Lung (tissue), 16 donors: ENCODE measurements around the gene CGN. TPM values are rescaled to one million over a fixed set of nuclear protein-coding genes. Genes with fewer than 3 reads are reported as not detected.
A peak's percentile ranks its signal among the peaks of the same experiment; 100 is the strongest.

Experiments used
- ATAC-seq: fragments of 200-7000 bp; cut with Tn5 transposase; one replicate; pipeline ENCODE4 v1.9.1; 2020; ENCODE audit warnings: moderate number of reproducible peaks; ENCODE audit not compliant: insufficient read depth, low FRiP score
- DNase-seq, 3 donors: peaks; one replicate each; pipeline ENCODE4 v3.0.0-alpha.2; 2013 to 2017
- H3K27ac ChIP-seq, 2 donors: one replicate each; pipeline ENCODE4 v1.5.1; 2013; ENCODE audit warnings: mild to moderate bottlenecking in 2 of 2, moderate library complexity in 2 of 2, control low read depth in 1 of 2, inconsistent platforms in 1 of 2, low read depth in 1 of 2, low read length in 1 of 2
- H3K27me3 ChIP-seq, 3 donors: one replicate each; pipeline ENCODE4 v1.5.1; 2013; ENCODE audit warnings: low read length in 2 of 3; ENCODE audit not compliant: control insufficient read depth in 3 of 3, insufficient read depth in 3 of 3
- H3K36me3 ChIP-seq, 4 donors: one replicate each; pipeline ENCODE4 v1.5.1; 2013; ENCODE audit warnings: low read length in 4 of 4, mild to moderate bottlenecking in 1 of 4, moderate library complexity in 1 of 4; ENCODE audit not compliant: control insufficient read depth in 4 of 4, insufficient read depth in 4 of 4
- H3K4me1 ChIP-seq, 5 donors: one replicate each; pipeline ENCODE4 v1.5.1; 2013; ENCODE audit warnings: low read length in 5 of 5, mild to moderate bottlenecking in 2 of 5, moderate library complexity in 1 of 5; ENCODE audit not compliant: control insufficient read depth in 5 of 5, insufficient read depth in 5 of 5
- H3K4me3 ChIP-seq: one replicate; pipeline ENCODE4 v1.5.1; 2013; ENCODE audit warnings: mild to moderate bottlenecking, control low read depth, moderate library complexity
- H3K9ac ChIP-seq, 2 donors: one replicate each; pipeline ENCODE4 v1.5.1; 2013; ENCODE audit warnings: low read length in 2 of 2, control low read depth in 1 of 2; ENCODE audit not compliant: insufficient read depth in 1 of 2
- H3K9me3 ChIP-seq, 4 donors: one replicate each; pipeline ENCODE4 v1.5.1; 2013; ENCODE audit warnings: low read length in 3 of 4, mild to moderate bottlenecking in 1 of 4, moderate library complexity in 1 of 4; ENCODE audit not compliant: control insufficient read depth in 4 of 4, insufficient read depth in 3 of 4
- CTCF ChIP-seq: IDR thresholded peaks from 2 replicates; pipeline ENCODE4 v1.5.1; 2012; ENCODE audit warnings: mild to moderate bottlenecking; ENCODE audit errors: control extremely low read depth, extremely low read depth
- WGBS, 2 donors: extraction: QIAGEN DNeasy Blood & Tissue Kit; methylation state at CpG; one replicate each; pipeline ENCODE4 v1.1.7; 2013; 5-methylcytosine and 5-hydroxymethylcytosine counted together
- long read RNA-seq, 5 donors: transcript quantifications; one replicate each; lab custom pipeline, GENCODE V29; 2026
- polyA plus RNA-seq, 2 donors: library from polyadenylated mRNA; stranded (reverse); fragments of 200-250 nt; gene quantifications; one replicate each; pipeline ENCODE4 v1.2.1, GENCODE V29; 2013
- total RNA-seq, 2 donors: library from RNA; depleted of rRNA in 1 of 2; stranded (reverse); fragments of >200 nt in 1 of 2; gene quantifications; one replicate each; pipeline ENCODE4 v1.2.1, GENCODE V29; 2014 to 2021
- donor health status: control.
- donor health status: control.
- donor health status: Bipolar disorder and iron deficiency.
- donor health status: healthy.
- donor health status: DM: yes; HTN: yes; CAD: no.

CGN gene
- total RNA-seq (10 to 100 TPM; 38.9 to 74.9 TPM), polyA plus RNA-seq (10 to 100 TPM; 23.4 to 34.7 TPM)
- long read RNA-seq, donor 1, full-length matches to known transcripts, result 3 of 3 reads
- long read RNA-seq, donor 1, partial matches to known transcripts, result 0 of 3 reads
- long read RNA-seq, donor 1, other reads (novel, unspliced or antisense), result 0 of 3 reads
- long read RNA-seq, donor 2, partial matches to known transcripts, result 5 of 5 reads
- long read RNA-seq, donor 2, other reads (novel, unspliced or antisense), result 0 of 5 reads
- long read RNA-seq, donor 3, partial matches to known transcripts, result 0 of 2 reads
- long read RNA-seq, donor 3, other reads (novel, unspliced or antisense), result 0 of 2 reads
- long read RNA-seq, donor 4, partial matches to known transcripts, result 0 of 1 reads
- long read RNA-seq, donor 4, other reads (novel, unspliced or antisense), result 0 of 1 reads
- long read RNA-seq, donor 5, full-length matches to known transcripts, result 2 of 7 reads
- long read RNA-seq, donor 5, partial matches to known transcripts, result 5 of 7 reads
- long read RNA-seq, donor 5, other reads (novel, unspliced or antisense), result 0 of 7 reads

- H3K36me3 ChIP-seq, result no peaks in the 10 kb centered on the region
- peak within 1 kb of the TSS; percentile 70 for H3K4me3 ChIP-seq
- H3K9ac ChIP-seq, result peak within 1 kb of the TSS in 1 of 2 donors; percentile 71
- DNase-seq, result peak; percentile 83 to 91 (median 90)
- peak; percentile 83 for ATAC-seq
- peaks cover 0 to 17% (median 0%) of the 10 kb centered on the region in 5 donors for H3K4me1 ChIP-seq
- peak within 1 kb of the TSS in 1 of 2 donors; percentile 92 for H3K27ac ChIP-seq
- no peak for TF ChIP-seq CTCF
- no peaks in the 10 kb centered on the region for H3K9me3 ChIP-seq
- H3K27me3 ChIP-seq, result peaks cover 0 to 49% (median 38%) of the 10 kb centered on the region in 3 donors
- WGBS, 2 donors, result 0 to 1% methylated on average over 57 to 68 of the region's 68 CpGs
Observed at GRCh38 chr1:151510957-151511635, at the start of gene CGN. Gene CGN (plus strand): TSS chr1:151511387. CDS start chr1:151518520, 7,133 bp downstream.

DNA sequence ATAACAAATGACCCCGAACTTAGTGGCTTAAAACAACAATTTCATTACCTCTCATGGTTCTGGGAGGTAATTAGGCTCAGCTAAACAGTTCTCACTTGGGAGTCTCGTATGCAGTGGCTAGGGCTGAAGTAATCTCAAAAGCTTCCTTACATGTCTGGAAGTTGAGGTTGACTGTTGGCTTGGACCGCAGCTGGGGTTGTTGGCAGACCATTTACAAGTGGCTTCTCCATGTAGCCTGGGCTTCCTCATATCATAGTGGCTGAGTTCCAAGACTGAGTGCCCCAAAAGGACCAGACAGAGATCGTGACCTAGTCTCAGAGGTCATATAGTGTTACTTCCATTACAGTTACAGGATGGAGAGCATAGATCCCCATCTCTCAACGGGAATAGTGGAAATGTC, 49.5 kb upstream of the CGN start:
- Histone ChIP-seq H3K9ac (no peak overlapping the region), H3K9me3 (no peaks in the 10 kb centered on the region), H3K36me3 (no peaks in the 10 kb centered on the region), H3K27me3 (peaks cover 0 to 4% (median 0%) of the 10 kb centered on the region in 3 donors), H3K4me1 (peaks cover 0 to 10% (median 6%) of the 10 kb centered on the region in 5 donors), H3K27ac (no peak overlapping the region), H3K4me3 (no peak overlapping the region)
- TF ChIP-seq CTCF, result no peak
- ATAC-seq (no peak), DNase-seq (no peak)
- 65 to 73% methylated on average over 5 of the region's 5 CpGs for WGBS, 2 donors

- no peak overlapping the region for H3K4me3 ChIP-seq
- TF ChIP-seq CTCF, result no peak
- no peaks in the 10 kb centered on the region for H3K36me3 ChIP-seq
- H3K4me1 ChIP-seq, result no peaks in the 10 kb centered on the region
- H3K27me3 ChIP-seq, result peaks cover 0 to 4% (median 0%) of the 10 kb centered on the region in 3 donors
- H3K27ac ChIP-seq, result no peak overlapping the region
- WGBS, 2 donors, result 52 to 62% methylated on average over 1 of the region's 1 CpG
- DNase-seq, result no peak
- ATAC-seq, result no peak
- no peaks in the 10 kb centered on the region for H3K9me3 ChIP-seq
- H3K9ac ChIP-seq, result no peak overlapping the region
Observed at GRCh38 chr1:151465026-151465425, 46.2 kb upstream of the CGN start.
